Measurements from ENCODE around the gene SBNO1. TPM values are rescaled to one million over a fixed set of nuclear protein-coding genes. Genes with fewer than 3 reads are reported as not detected.

Gene SBNO1
- total RNA-seq, 1 donor from 2014 or later: 44.7 TPM

GRCh38 chr12:123401753-123402683 lies 37.4 kb upstream of the SBNO1 start:
- no peaks in the 10 kb centered on the region for H3K4me1 Mint-ChIP-seq (ENCODE audit: unreplicated experiment)
- H3K27ac Mint-ChIP-seq (ENCODE audit: unreplicated experiment): no peak overlapping the region
- H3K4me3 Mint-ChIP-seq (ENCODE audit: unreplicated experiment): no peak overlapping the region
- peaks cover 1% of the 10 kb centered on the region for H3K27me3 Mint-ChIP-seq (ENCODE audit: unreplicated experiment)
- no peak for DNase-seq (ENCODE audit: low spot score)
- no peak for TF ChIP-seq CTCF (IDR thresholded peaks at IDR 0.05; ENCODE audit: unreplicated experiment)
- peaks cover 27% of the 10 kb centered on the region for H3K36me3 Mint-ChIP-seq (ENCODE audit: low read depth, unreplicated experiment)
- no peaks in the 10 kb centered on the region for H3K9me3 Mint-ChIP-seq (ENCODE audit: unreplicated experiment)

GRCh38 chr12:123399255-123399617 lies 34.6 kb upstream of the SBNO1 start:
- Mint-ChIP-seq H3K4me3 (ENCODE audit: unreplicated experiment) (peak overlapping the region; percentile 59), H3K9me3 (ENCODE audit: unreplicated experiment) (no peaks in the 10 kb centered on the region), H3K4me1 (ENCODE audit: unreplicated experiment) (no peaks in the 10 kb centered on the region), H3K36me3 (ENCODE audit: low read depth, unreplicated experiment) (peaks cover 42% of the 10 kb centered on the region), H3K27me3 (ENCODE audit: unreplicated experiment) (peaks cover 5% of the 10 kb centered on the region), H3K27ac (ENCODE audit: unreplicated experiment) (no peak overlapping the region)
- no peak for DNase-seq (ENCODE audit: low spot score)
- no peak for TF ChIP-seq CTCF (IDR thresholded peaks at IDR 0.05; ENCODE audit: unreplicated experiment)

- H3K4me3 Mint-ChIP-seq (ENCODE audit: unreplicated experiment): no peak overlapping the region
- no peak for DNase-seq (ENCODE audit: low spot score)
- peaks cover 36% of the 10 kb centered on the region for H3K36me3 Mint-ChIP-seq (ENCODE audit: low read depth, unreplicated experiment)
Observed at GRCh38 chr12:123398550-123399254, 34.1 kb upstream of the SBNO1 start.

GRCh38 chr12:123398177-123398549 lies 33.5 kb upstream of the SBNO1 start:
- H3K27me3 Mint-ChIP-seq (ENCODE audit: unreplicated experiment): peaks cover 5% of the 10 kb centered on the region
- DNase-seq (ENCODE audit: low spot score): no peak
- no peak overlapping the region for H3K27ac Mint-ChIP-seq (ENCODE audit: unreplicated experiment)
- no peaks in the 10 kb centered on the region for H3K9me3 Mint-ChIP-seq (ENCODE audit: unreplicated experiment)
- no peaks in the 10 kb centered on the region for H3K4me1 Mint-ChIP-seq (ENCODE audit: unreplicated experiment)
- H3K4me3 Mint-ChIP-seq (ENCODE audit: unreplicated experiment): no peak overlapping the region
- H3K36me3 Mint-ChIP-seq (ENCODE audit: low read depth, unreplicated experiment): peaks cover 31% of the 10 kb centered on the region
- no peak for TF ChIP-seq CTCF (IDR thresholded peaks at IDR 0.05; ENCODE audit: unreplicated experiment)

More at GRCh38 chr12:123398550-123399254, 34.1 kb upstream of the SBNO1 start:
- Mint-ChIP-seq H3K27ac (ENCODE audit: unreplicated experiment) (no peak overlapping the region), H3K4me1 (ENCODE audit: unreplicated experiment) (no peaks in the 10 kb centered on the region), H3K9me3 (ENCODE audit: unreplicated experiment) (no peaks in the 10 kb centered on the region), H3K27me3 (ENCODE audit: unreplicated experiment) (peaks cover 5% of the 10 kb centered on the region)
- no peak for TF ChIP-seq CTCF (IDR thresholded peaks at IDR 0.05; ENCODE audit: unreplicated experiment)

GRCh38 chr12:123397400-123397799 lies 32.8 kb upstream of the SBNO1 start:
- no peak overlapping the region for H3K27ac Mint-ChIP-seq (ENCODE audit: unreplicated experiment)
- no peak for DNase-seq (ENCODE audit: low spot score)
- H3K4me3 Mint-ChIP-seq (ENCODE audit: unreplicated experiment): no peak overlapping the region
- H3K9me3 Mint-ChIP-seq (ENCODE audit: unreplicated experiment): no peaks in the 10 kb centered on the region
- TF ChIP-seq CTCF (IDR thresholded peaks at IDR 0.05; ENCODE audit: unreplicated experiment): no peak
- H3K4me1 Mint-ChIP-seq (ENCODE audit: unreplicated experiment): no peaks in the 10 kb centered on the region
- peaks cover 5% of the 10 kb centered on the region for H3K27me3 Mint-ChIP-seq (ENCODE audit: unreplicated experiment)
- H3K36me3 Mint-ChIP-seq (ENCODE audit: low read depth, unreplicated experiment): peaks cover 27% of the 10 kb centered on the region

Measured in endothelial cell (in vitro differentiated cells).